GM12878 (cell line): ENCODE measurements around the gene GGN. TPM values are rescaled to one million over a fixed set of nuclear protein-coding genes. Genes with fewer than 3 reads are reported as not detected.

Experiments used
- CTCF ChIP-seq, 3 experiments: IDR thresholded peaks in 2 of 3; conservative IDR thresholded peaks in 1 of 3; 2 replicates each; pipeline ENCODE4 v1.5.1; 2011; ENCODE audit warnings: low read depth in 3 of 3, low read length in 3 of 3, mild to moderate bottlenecking in 3 of 3, control low read depth in 2 of 3, moderate library complexity in 2 of 3, inconsistent platforms in 1 of 3, mixed read lengths in 1 of 3; ENCODE audit not compliant: control insufficient read depth in 2 of 3, insufficient read depth in 1 of 3; ENCODE audit errors: extremely low read depth in 1 of 3
- CUX1 ChIP-seq: IDR thresholded peaks from 2 replicates; pipeline ENCODE4 v1.6.1; 2012; ENCODE audit warnings: improper control_type of control experiment, low read depth, low read length; ENCODE audit not compliant: insufficient replicate concordance
- HDGF ChIP-seq: fragments of 450-650 bp; IDR thresholded peaks from 2 replicates; pipeline ENCODE4 v1.6.1; 2016; ENCODE audit warnings: antibody characterized with exemption
- IRF5 ChIP-seq: fragments of 450-650 bp; IDR thresholded peaks from 2 replicates; pipeline ENCODE4 v1.6.1; 2017; ENCODE audit warnings: borderline replicate concordance
- LARP7 ChIP-seq: fragments of 450-650 bp; IDR thresholded peaks from 2 replicates; pipeline ENCODE4 v1.6.1; 2017; ENCODE audit warnings: mild to moderate bottlenecking
- MAX ChIP-seq: IDR thresholded peaks from 2 replicates; pipeline ENCODE4 v1.6.1; 2012; ENCODE audit warnings: low read depth, low read length, improper control_type of control experiment
- MLLT1 ChIP-seq: fragments of 450-650 bp; IDR thresholded peaks from 2 replicates; pipeline ENCODE4 v1.6.1; 2016; ENCODE audit warnings: mild to moderate bottlenecking
- NKRF ChIP-seq: fragments of 450-650 bp; conservative IDR thresholded peaks from 2 replicates; pipeline ENCODE4 v1.6.1; 2017; ENCODE audit warnings: mild to moderate bottlenecking, moderate library complexity
- SIN3A ChIP-seq: IDR thresholded peaks from 2 replicates; pipeline ENCODE4 v1.6.1; 2012; ENCODE audit warnings: low read depth, low read length, improper control_type of control experiment
- STAT3 ChIP-seq: IDR thresholded peaks from 2 replicates; pipeline ENCODE4 v1.6.1; 2011; ENCODE audit warnings: low read depth, low read length, improper control_type of control experiment
- ZBTB11 ChIP-seq: fragments of 450-650 bp; formaldehyde crosslinking; IDR thresholded peaks from 2 replicates; pipeline ENCODE4 v1.5.0; 2022; ENCODE audit warnings: mild to moderate bottlenecking, missing genetic modification characterization
- polyA plus RNA-seq, 11 experiments: library from polyadenylated mRNA; depleted of rRNA in 4 of 11; unstranded in 6 of 11; stranded (reverse) in 5 of 11; fragments of >200 nt; fragmentation: Nextera tagmentation in 4 of 11; fragmentation: Illumina TruSeq in 1 of 11; extraction: Ambion mirVana in 4 of 11; extraction: Trizol in 1 of 11; gene quantifications; 1 replicate in 1 of 11; 2 replicates in 10 of 11; pipeline versions ENCODE4 v1.2.1 to v1.2.3, GENCODE V29; 2011 to 2016; ENCODE audit warnings: inconsistent platforms in 2 of 11, missing spikeins in 2 of 11, low read depth in 1 of 11
- total RNA-seq, 4 experiments: library from RNA; depleted of rRNA in 3 of 4; stranded (reverse); fragments of >200 nt in 3 of 4; fragmentation: Illumina TruSeq in 1 of 4; extraction: Trizol in 1 of 4; gene quantifications; 2 replicates each; pipeline versions ENCODE4 v1.2.1 to v1.2.3, GENCODE V29; 2013 to 2021

GGN gene
- total and polyA plus RNA-seq, 10 of the 15 experiments (the other 5 are each of a cell fraction or from before 2014, with no cell fraction given) = not detected

- TF ChIP-seq CUX1 (no peak), HDGF (peak; percentile 97), MAX (peak; percentile 78), CTCF (IDR thresholded peaks at IDR 0.05 in 2 of 3, conservative IDR thresholded peaks at IDR 0.05 in 1 of 3; ENCODE audit: control insufficient read depth in 2 of 3, extremely low read depth in 1 of 3, insufficient read depth in 1 of 3, low read depth in 3 of 3, low read length in 3 of 3) (no peak), STAT3 (no peak), IRF5 (no peak), MLLT1 (peak; percentile 70; the same call in 1 of the 2 replicates), SIN3A (0 out of 2 replicates have a peak, but pooled peaks have one; percentile 45), ZBTB11 (no peak), LARP7 (peak; percentile 45; the same call in 1 of the 2 replicates), NKRF (no peak)
Measured at GRCh38 chr19:38336638-38337359, 51.0 kb downstream of the GGN start (continued).
